ENCODE results near the gene NRXN3.
A peak's percentile ranks its signal among the peaks of the same experiment; 100 is the strongest.

Gene NRXN3

GRCh38 chr14:78959674-78960264 lies 789.6 kb downstream of the NRXN3 start:
- peak; percentile 81 for TF ChIP-seq CTCF (IDR thresholded peaks at IDR 0.05; ENCODE audit: borderline replicate concordance, insufficient read depth, low read depth, low read length)
- H3K4me3 ChIP-seq (ENCODE audit: low read depth, low read length), result no peak overlapping the region

GRCh38 chr14:78967111-78967809 lies 797.1 kb downstream of the NRXN3 start:
- no peak overlapping the region for H3K4me3 ChIP-seq (ENCODE audit: low read depth, low read length)
- no peak for TF ChIP-seq CTCF (IDR thresholded peaks at IDR 0.05; ENCODE audit: borderline replicate concordance, insufficient read depth, low read depth, low read length)

DNA sequence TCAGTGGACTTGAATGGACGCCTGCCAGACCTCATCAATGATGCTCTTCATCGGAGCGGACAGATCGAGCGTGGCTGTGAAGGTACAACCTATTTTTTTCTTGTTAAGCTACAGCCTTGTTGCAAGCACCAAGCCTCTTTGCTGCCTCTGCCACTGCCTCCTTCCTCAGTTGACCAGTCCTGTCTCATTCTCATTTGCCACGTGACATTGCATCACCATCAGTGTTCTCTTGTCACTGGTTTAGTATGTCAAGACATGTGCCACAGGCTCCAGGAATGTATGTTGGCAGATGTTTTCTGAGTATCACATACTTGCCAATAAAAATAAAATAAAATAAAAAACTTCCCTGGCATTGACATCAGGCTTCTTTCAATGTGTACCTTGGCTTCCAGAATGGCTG lies 798.1 kb downstream of the NRXN3 start:
- TF ChIP-seq CTCF (IDR thresholded peaks at IDR 0.05; ENCODE audit: borderline replicate concordance, insufficient read depth, low read depth, low read length), result no peak
- no peak overlapping the region for H3K4me3 ChIP-seq (ENCODE audit: low read depth, low read length)

- no peak for TF ChIP-seq CTCF (IDR thresholded peaks at IDR 0.05; ENCODE audit: borderline replicate concordance, insufficient read depth, low read depth, low read length)
Measured at GRCh38 chr14:78970677-78971076, 800.5 kb downstream of the NRXN3 start.

GRCh38 chr14:78972440-78972839 lies 802.3 kb downstream of the NRXN3 start:
- no peak for TF ChIP-seq CTCF (IDR thresholded peaks at IDR 0.05; ENCODE audit: borderline replicate concordance, insufficient read depth, low read depth, low read length)
- no peak overlapping the region for H3K4me3 ChIP-seq (ENCODE audit: low read depth, low read length)

More at GRCh38 chr14:78970677-78971076, 800.5 kb downstream of the NRXN3 start:
- H3K4me3 ChIP-seq (ENCODE audit: low read depth, low read length), result no peak overlapping the region

DNA sequence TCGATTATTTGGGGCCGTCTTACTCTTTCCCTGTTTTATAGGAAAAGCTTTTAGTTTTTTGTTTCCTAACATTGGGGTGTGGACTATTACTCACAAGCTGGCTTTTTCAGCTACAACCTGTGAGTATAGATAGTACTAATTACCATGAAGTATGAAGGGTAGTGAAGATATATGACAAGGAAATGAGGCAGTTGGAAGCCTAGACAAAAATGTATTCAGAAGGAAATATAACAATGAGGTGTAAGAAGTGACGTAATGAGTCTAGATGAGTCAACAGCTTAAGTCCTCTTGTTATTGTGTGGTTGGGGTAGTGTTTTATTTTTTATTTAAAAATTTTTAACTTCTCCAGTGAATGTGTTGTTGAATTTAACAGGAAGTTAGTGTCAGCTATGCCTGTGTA lies 804.5 kb downstream of the NRXN3 start:
- no peak for TF ChIP-seq CTCF (IDR thresholded peaks at IDR 0.05; ENCODE audit: borderline replicate concordance, insufficient read depth, low read depth, low read length)
- no peak overlapping the region for H3K4me3 ChIP-seq (ENCODE audit: low read depth, low read length)

DNA sequence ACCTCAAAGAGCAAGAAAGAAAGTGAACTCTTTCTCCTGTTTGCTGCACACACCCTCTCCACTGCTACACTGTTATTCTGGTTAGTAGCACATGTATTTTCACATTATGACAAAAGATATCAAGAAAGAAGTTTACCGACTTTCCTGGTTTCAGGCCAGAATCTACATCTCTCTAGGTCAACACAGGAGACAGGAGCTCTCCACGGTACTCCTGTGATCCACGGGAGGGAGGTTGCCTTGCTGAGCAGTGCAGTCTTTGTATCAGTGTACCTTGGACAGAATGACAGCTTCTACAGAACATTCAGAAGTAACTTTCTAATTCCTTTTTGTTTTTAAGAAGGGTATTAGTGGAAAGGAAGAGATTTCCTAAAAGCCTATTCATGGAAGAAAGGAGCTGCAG lies 805.6 kb downstream of the NRXN3 start:
- no peak for TF ChIP-seq CTCF (IDR thresholded peaks at IDR 0.05; ENCODE audit: borderline replicate concordance, insufficient read depth, low read depth, low read length)

More for the DNA sequence above, 805.6 kb downstream of the NRXN3 start:
- H3K4me3 ChIP-seq (ENCODE audit: low read depth, low read length), result no peak overlapping the region
